Endodermal cell (in vitro differentiated cells): Measurements from ENCODE around the gene RERGL. TPM values are rescaled to one million over a fixed set of nuclear protein-coding genes. Genes with fewer than 3 reads are reported as not detected.
"Not testable (repeated sequence)": the region's sequence is repeated elsewhere in the genome, so short reads cannot be mapped to it uniquely, and the experiment has no call there.

ENCODE experiments used
- DNase-seq: peaks from one replicate; pipeline ENCODE4 v3.0.0-alpha.2; 2017
- H3K27ac ChIP-seq: 2 replicates; pipeline ENCODE4 v1.5.1; 2013; ENCODE audit warnings: mild to moderate bottlenecking, low read depth, low read length, moderate library complexity
- H3K27me3 ChIP-seq: 2 replicates; pipeline ENCODE4 v1.6.1; 2013; ENCODE audit warnings: mild to moderate bottlenecking, low read length, moderate library complexity; ENCODE audit not compliant: insufficient read depth, control insufficient read depth, poor library complexity, severe bottlenecking
- H3K36me3 ChIP-seq: 2 replicates; pipeline ENCODE4 v1.7.0; 2013; ENCODE audit warnings: mild to moderate bottlenecking, low read length, moderate library complexity; ENCODE audit not compliant: control insufficient read depth, insufficient read depth
- H3K4me1 ChIP-seq: one replicate; pipeline ENCODE4 v1.7.0; 2013; ENCODE audit warnings: low read length; ENCODE audit not compliant: control insufficient read depth, insufficient read depth
- H3K4me3 ChIP-seq: 2 replicates; pipeline ENCODE4 v1.5.1; 2013; ENCODE audit warnings: mild to moderate bottlenecking, low read length, moderate library complexity
- H3K9ac ChIP-seq: 2 replicates; pipeline ENCODE4 v1.6.1; 2013; ENCODE audit warnings: mild to moderate bottlenecking, low read length, moderate library complexity; ENCODE audit not compliant: poor library complexity, severe bottlenecking; ENCODE audit errors: extremely low read depth
- H3K9me3 ChIP-seq: 2 replicates; pipeline ENCODE4 v1.6.1; 2013; ENCODE audit warnings: mild to moderate bottlenecking, low read length, moderate library complexity; ENCODE audit not compliant: control insufficient read depth
- H3K27ac Mint-ChIP-seq: 2 replicates; pipeline ENCODE4 v1.8.0; 2020; ENCODE audit warnings: mixed read lengths
- H3K27me3 Mint-ChIP-seq: 2 replicates; pipeline ENCODE4 v1.8.0; 2021; ENCODE audit warnings: mild to moderate bottlenecking, mixed read lengths; ENCODE audit not compliant: insufficient read depth
- H3K36me3 Mint-ChIP-seq: 2 replicates; pipeline ENCODE4 v1.8.0; 2020; ENCODE audit warnings: low read depth, mixed read lengths
- H3K4me1 Mint-ChIP-seq: 2 replicates; pipeline ENCODE4 v1.8.0; 2020; ENCODE audit warnings: mixed read lengths
- H3K4me3 Mint-ChIP-seq: 2 replicates; pipeline ENCODE4 v1.8.0; 2020; ENCODE audit warnings: mild to moderate bottlenecking, moderate library complexity, mixed read lengths
- H3K9me3 Mint-ChIP-seq: 2 replicates; pipeline ENCODE4 v1.8.0; 2020; ENCODE audit warnings: mild to moderate bottlenecking, mixed read lengths
- WGBS, 2 experiments: methylation state at CpG; one replicate each; pipeline versions ENCODE4 v1.1.5 to v1.1.7; 2013; ENCODE audit warnings: missing lambda C conversion rate in 2 of 2, mixed read lengths in 1 of 2; ENCODE audit not compliant: insufficient coverage in 1 of 2, insufficient read length in 1 of 2; 5-methylcytosine and 5-hydroxymethylcytosine counted together
- total RNA-seq, 2 donors: library from RNA; stranded (reverse); fragmentation: NEBNext Ultra II Directional in 1 of 2; extraction: Animal tissue kit (Norgen Biotek cat#: 25700) in 1 of 2; gene quantifications; 2 replicates in 1 of 2; 3 replicates in 1 of 2; pipeline ENCODE4 v1.2.1, GENCODE V29; 2021
- TF ChIP-seq, protein P1 (sequence below): fragments of 200-600 bp; sonication (generic); conservative IDR thresholded peaks from 2 replicates; pipeline ENCODE4 v1.5.0; 2021; ENCODE audit warnings: antibody characterized with exemption, mild to moderate bottlenecking

The RERGL gene
- total RNA-seq, 2 donors from 2014 or later, result not detected

DNA sequence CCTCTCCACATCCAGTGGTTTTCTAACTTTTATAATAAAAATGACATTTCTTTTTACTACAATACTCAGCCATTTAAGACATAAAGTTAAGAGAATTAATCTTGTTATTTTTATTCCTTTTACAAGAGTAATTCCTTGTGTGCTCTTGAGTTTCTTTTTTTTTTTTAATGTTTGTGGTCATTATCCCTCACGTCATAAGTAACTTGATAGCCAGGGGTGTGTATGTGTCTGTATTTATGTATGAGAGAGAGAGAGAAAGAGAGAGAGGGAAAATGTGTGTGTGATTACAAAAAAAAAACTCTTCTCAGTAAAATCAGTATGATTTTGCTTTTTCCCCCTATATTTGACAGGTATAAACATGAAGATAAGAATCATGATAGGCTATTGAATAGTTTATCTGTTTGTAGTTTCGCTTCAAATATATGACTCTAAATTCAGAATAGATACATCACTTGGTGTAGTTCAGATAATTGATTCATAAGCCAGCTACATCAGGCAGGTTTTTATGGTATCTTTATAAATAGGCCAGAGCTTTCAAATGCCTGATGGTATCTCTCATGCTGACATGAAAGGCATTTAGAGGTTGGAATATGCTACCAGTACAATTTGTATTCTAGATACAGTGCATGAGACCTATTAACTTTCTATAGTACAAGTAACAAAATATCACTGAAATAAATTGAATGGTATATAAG lies 34.9 kb downstream of the RERGL start:
- Mint-ChIP-seq H3K4me3 (no peak overlapping the region), H3K27me3 (no peaks in the 10 kb centered on the region), H3K4me1 (no peaks in the 10 kb centered on the region), H3K9me3 (peaks cover 14% of the 10 kb centered on the region), H3K36me3 (no peaks in the 10 kb centered on the region), H3K27ac (no peak overlapping the region)
- H3K4me3 ChIP-seq, result no peak overlapping the region
- no peaks in the 10 kb centered on the region for H3K36me3 ChIP-seq
- H3K27me3 ChIP-seq, result no peaks in the 10 kb centered on the region
- TF ChIP-seq, protein P1, sequence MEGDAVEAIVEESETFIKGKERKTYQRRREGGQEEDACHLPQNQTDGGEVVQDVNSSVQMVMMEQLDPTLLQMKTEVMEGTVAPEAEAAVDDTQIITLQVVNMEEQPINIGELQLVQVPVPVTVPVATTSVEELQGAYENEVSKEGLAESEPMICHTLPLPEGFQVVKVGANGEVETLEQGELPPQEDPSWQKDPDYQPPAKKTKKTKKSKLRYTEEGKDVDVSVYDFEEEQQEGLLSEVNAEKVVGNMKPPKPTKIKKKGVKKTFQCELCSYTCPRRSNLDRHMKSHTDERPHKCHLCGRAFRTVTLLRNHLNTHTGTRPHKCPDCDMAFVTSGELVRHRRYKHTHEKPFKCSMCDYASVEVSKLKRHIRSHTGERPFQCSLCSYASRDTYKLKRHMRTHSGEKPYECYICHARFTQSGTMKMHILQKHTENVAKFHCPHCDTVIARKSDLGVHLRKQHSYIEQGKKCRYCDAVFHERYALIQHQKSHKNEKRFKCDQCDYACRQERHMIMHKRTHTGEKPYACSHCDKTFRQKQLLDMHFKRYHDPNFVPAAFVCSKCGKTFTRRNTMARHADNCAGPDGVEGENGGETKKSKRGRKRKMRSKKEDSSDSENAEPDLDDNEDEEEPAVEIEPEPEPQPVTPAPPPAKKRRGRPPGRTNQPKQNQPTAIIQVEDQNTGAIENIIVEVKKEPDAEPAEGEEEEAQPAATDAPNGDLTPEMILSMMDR, result no peak
- no peak for DNase-seq
- no peaks in the 10 kb centered on the region for H3K9me3 ChIP-seq
- no peaks in the 10 kb centered on the region for H3K4me1 ChIP-seq
- no peak overlapping the region for H3K27ac ChIP-seq
- WGBS, 2 experiments, result 100% methylated on average over 1 of the region's 2 CpGs; no CpG with 5 or more reads in 1 of the 2 experiments
- no peak overlapping the region for H3K9ac ChIP-seq

DNA sequence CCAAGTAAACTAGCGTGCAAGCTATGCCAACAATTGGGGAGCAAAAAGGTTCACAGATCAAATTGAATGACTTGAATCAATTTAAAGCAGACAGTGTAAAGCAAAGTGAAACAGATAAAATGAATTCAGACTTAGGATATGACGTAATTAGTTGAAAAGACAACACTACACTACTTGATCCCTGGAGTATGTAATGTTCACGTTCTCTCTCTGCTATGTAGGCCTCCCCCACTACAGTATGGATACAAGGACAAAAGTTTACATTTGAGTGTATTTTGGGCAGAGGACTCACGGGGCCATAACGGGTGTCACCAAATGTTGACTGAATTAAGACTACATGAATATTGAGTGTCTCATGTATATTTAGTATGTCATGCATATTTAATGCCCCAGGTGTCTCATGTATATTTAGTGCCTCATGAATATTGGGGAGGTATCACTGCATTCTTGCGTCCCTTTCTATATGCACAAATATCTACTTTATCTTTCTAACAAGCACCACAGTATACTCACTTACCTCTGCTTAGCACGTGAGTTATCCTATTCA lies 44.5 kb downstream of the RERGL start:
- DNase-seq, result no peak
- no peak overlapping the region for H3K4me3 ChIP-seq
- no peak overlapping the region for H3K9ac ChIP-seq
- H3K9me3 ChIP-seq, result no peaks in the 10 kb centered on the region
- no peak overlapping the region for H3K27ac Mint-ChIP-seq
- H3K27ac ChIP-seq, result no peak overlapping the region
- 92 to 97% methylated on average over 5 to 7 of the region's 7 CpGs for WGBS, 2 experiments
- H3K4me1 ChIP-seq, result no peaks in the 10 kb centered on the region
- no peaks in the 10 kb centered on the region for H3K4me1 Mint-ChIP-seq
- H3K27me3 ChIP-seq, result no peaks in the 10 kb centered on the region
- no peaks in the 10 kb centered on the region for H3K36me3 ChIP-seq
- peaks cover 1% of the 10 kb centered on the region for H3K36me3 Mint-ChIP-seq
- TF ChIP-seq, protein P1, result no peak
- H3K4me3 Mint-ChIP-seq, result no peak overlapping the region
- no peaks in the 10 kb centered on the region for H3K27me3 Mint-ChIP-seq
- peaks cover 5% of the 10 kb centered on the region for H3K9me3 Mint-ChIP-seq

DNA sequence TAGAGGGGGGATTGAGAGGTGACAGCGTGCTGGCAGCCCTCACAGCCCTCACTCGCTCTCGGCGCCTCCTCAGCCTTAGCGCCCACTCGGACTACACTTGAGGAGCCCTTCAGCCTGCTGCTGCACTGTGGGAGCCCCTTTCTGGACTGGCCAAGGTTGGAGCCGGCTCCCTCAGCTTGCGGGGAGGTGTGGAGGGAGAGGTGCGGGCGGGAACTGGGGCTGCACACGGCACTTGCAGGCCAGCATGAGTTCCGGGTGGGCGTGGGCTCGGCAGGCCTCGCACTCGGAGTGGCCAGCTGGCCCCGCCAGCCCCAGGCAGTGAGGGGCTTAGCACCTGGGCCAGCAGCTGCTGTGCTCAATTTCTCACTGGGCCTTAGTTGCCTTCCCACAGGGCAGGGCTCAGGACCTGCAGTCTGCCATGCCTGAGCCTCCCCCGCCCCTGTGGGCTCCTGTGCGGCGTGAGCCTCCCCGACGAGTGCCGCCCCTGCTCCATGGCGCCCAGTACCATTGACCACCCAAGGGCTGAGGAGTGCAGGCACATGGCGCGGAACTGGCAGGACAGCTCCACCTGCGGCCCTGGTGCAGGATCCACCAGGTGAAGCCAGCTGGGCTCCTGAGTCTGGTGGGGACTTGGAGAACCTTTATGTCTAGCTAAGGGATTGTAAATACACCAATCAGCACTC lies 49.8 kb downstream of the RERGL start:
- H3K36me3 ChIP-seq, H3K9ac ChIP-seq, H3K4me3 Mint-ChIP-seq, H3K4me1 Mint-ChIP-seq, H3K27ac ChIP-seq, H3K36me3 Mint-ChIP-seq, H3K27me3 ChIP-seq, H3K4me1 ChIP-seq, H3K9me3 ChIP-seq, H3K27me3 Mint-ChIP-seq, DNase-seq, H3K27ac Mint-ChIP-seq, H3K4me3 ChIP-seq: not testable (repeated sequence)
- 96 to 100% methylated on average over 5 to 27 of the region's 27 CpGs for WGBS, 2 experiments
- H3K9me3 Mint-ChIP-seq, result peaks cover 18% of the 10 kb centered on the region

Other genes with a start within 250 kb of the RERGL start
- gene PIK3C2G, start 171.3 kb upstream of the RERGL start, total RNA-seq, result not detected